IMR-90 (cell line): Measurements from ENCODE around the gene FOXF1.

Source experiments
- BHLHE40 ChIP-seq: fragments of 150-350 bp; IDR thresholded peaks from 2 replicates; pipeline ENCODE4 v1.6.1; 2016; ENCODE audit warnings: mild to moderate bottlenecking, low read depth, low read length
- CEBPB ChIP-seq: IDR thresholded peaks from 2 replicates; pipeline ENCODE4 v1.6.1; 2012; ENCODE audit warnings: low read depth, low read length, improper control_type of control experiment
- FOS ChIP-seq: fragments of 150-350 bp; IDR thresholded peaks from 2 replicates; pipeline ENCODE4 v1.6.1; 2016; ENCODE audit warnings: low read depth, low read length
- MAZ ChIP-seq: IDR thresholded peaks from 2 replicates; pipeline ENCODE4 v1.6.1; 2012; ENCODE audit warnings: low read depth, mild to moderate bottlenecking, low read length, improper control_type of control experiment, moderate library complexity, borderline replicate concordance
- MXI1 ChIP-seq: IDR thresholded peaks from 2 replicates; pipeline ENCODE4 v1.6.1; 2012; ENCODE audit warnings: low read depth, mild to moderate bottlenecking, low read length, moderate library complexity, borderline replicate concordance
- NFE2L2 ChIP-seq: fragments of 150-350 bp; IDR thresholded peaks from 2 replicates; pipeline ENCODE4 v1.6.1; 2016; ENCODE audit warnings: low read depth, mild to moderate bottlenecking, low read length
- POLR2A ChIP-seq: IDR thresholded peaks from 2 replicates; pipeline ENCODE4 v1.6.1; 2012; ENCODE audit warnings: mild to moderate bottlenecking, low read depth, low read length
- RAD21 ChIP-seq: IDR thresholded peaks from 2 replicates; pipeline ENCODE4 v1.6.1; 2012; ENCODE audit warnings: low read length, improper control_type of control experiment
- RCOR1 ChIP-seq: IDR thresholded peaks from 2 replicates; pipeline ENCODE4 v1.6.1; 2012; ENCODE audit warnings: mild to moderate bottlenecking, low read length, improper control_type of control experiment; ENCODE audit not compliant: insufficient replicate concordance
- RFX5 ChIP-seq: IDR thresholded peaks from 2 replicates; pipeline ENCODE4 v1.8.0; 2012; ENCODE audit warnings: low read depth, mild to moderate bottlenecking, low read length, moderate library complexity
- TF ChIP-seq, protein P1 (sequence below): conservative IDR thresholded peaks from 2 replicates; pipeline ENCODE4 v1.5.1; 2012; ENCODE audit warnings: mild to moderate bottlenecking, low read depth, low read length, improper control_type of control experiment
- TF ChIP-seq, protein P2 (sequence below): fragments of 150-350 bp; IDR thresholded peaks from 2 replicates; pipeline ENCODE4 v1.6.1; 2017; ENCODE audit warnings: mild to moderate bottlenecking, antibody characterized with exemption, low read length, low read depth

- TF ChIP-seq, protein P1, sequence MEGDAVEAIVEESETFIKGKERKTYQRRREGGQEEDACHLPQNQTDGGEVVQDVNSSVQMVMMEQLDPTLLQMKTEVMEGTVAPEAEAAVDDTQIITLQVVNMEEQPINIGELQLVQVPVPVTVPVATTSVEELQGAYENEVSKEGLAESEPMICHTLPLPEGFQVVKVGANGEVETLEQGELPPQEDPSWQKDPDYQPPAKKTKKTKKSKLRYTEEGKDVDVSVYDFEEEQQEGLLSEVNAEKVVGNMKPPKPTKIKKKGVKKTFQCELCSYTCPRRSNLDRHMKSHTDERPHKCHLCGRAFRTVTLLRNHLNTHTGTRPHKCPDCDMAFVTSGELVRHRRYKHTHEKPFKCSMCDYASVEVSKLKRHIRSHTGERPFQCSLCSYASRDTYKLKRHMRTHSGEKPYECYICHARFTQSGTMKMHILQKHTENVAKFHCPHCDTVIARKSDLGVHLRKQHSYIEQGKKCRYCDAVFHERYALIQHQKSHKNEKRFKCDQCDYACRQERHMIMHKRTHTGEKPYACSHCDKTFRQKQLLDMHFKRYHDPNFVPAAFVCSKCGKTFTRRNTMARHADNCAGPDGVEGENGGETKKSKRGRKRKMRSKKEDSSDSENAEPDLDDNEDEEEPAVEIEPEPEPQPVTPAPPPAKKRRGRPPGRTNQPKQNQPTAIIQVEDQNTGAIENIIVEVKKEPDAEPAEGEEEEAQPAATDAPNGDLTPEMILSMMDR: no peak
- TF ChIP-seq BHLHE40: no peak
- TF ChIP-seq POLR2A: no peak
- TF ChIP-seq CEBPB: no peak
- TF ChIP-seq RAD21: no peak
- TF ChIP-seq RCOR1: no peak
- TF ChIP-seq NFE2L2: no peak
- no peak for TF ChIP-seq MXI1
- TF ChIP-seq RFX5: no peak
- TF ChIP-seq, protein P2, sequence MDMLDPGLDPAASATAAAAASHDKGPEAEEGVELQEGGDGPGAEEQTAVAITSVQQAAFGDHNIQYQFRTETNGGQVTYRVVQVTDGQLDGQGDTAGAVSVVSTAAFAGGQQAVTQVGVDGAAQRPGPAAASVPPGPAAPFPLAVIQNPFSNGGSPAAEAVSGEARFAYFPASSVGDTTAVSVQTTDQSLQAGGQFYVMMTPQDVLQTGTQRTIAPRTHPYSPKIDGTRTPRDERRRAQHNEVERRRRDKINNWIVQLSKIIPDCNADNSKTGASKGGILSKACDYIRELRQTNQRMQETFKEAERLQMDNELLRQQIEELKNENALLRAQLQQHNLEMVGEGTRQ: no peak
- TF ChIP-seq MAZ: no peak
- no peak for TF ChIP-seq FOS
These were observed 21.6 kb downstream of the FOXF1 start for GRCh38 chr16:86531641-86532525.
